ENCODE measurements around the gene TBX3. TPM values are rescaled to one million over a fixed set of nuclear protein-coding genes. Genes with fewer than 3 reads are reported as not detected.

TBX3 gene
- total and polyA plus RNA-seq, 3 experiments from 2014 or later: not detected

- Histone ChIP-seq H3K27me3 (ENCODE audit: insufficient read depth, low read length, poor library complexity, severe bottlenecking) (peaks cover 19% of the 10 kb centered on the region), H3K36me3 (ENCODE audit: insufficient read depth, low read length) (no peaks in the 10 kb centered on the region), H3K4me1 (ENCODE audit: insufficient read depth, low read length) (no peaks in the 10 kb centered on the region), H3K9me3 (ENCODE audit: low read length) (no peaks in the 10 kb centered on the region), H3K4me3 (ENCODE audit: low read length) (no peak overlapping the region), H3K27ac (ENCODE audit: low read depth, low read length) (no peak overlapping the region)
- peaks cover 0 to 19% (median 8%) of the 10 kb centered on the region in 5 donors for H3K9me3 Mint-ChIP-seq
- no peak overlapping the region for H3K27ac Mint-ChIP-seq
- H3K4me3 Mint-ChIP-seq: no peak overlapping the region
- DNase-seq: no peak
- H3K27me3 Mint-ChIP-seq: peaks cover 39 to 69% of the 10 kb centered on the region in 2 donors
- no peaks in the 10 kb centered on the region for H3K4me1 Mint-ChIP-seq
- ChIA-PET POLR2A (no interaction called here), CTCF (no interaction called here)
- peaks cover 0 to 4% (median 1%) of the 10 kb centered on the region in 3 donors for H3K36me3 Mint-ChIP-seq
Observed at GRCh38 chr12:114700392-114701103, 16.6 kb upstream of the TBX3 start.

GRCh38 chr12:114698566-114699163, 14.7 kb upstream of the TBX3 start:
- no peaks in the 10 kb centered on the region for H3K4me1 ChIP-seq (ENCODE audit: insufficient read depth, low read length)
- Mint-ChIP-seq H3K36me3 (peaks cover 0 to 4% (median 1%) of the 10 kb centered on the region in 3 donors), H3K27me3 (peaks cover 46 to 85% of the 10 kb centered on the region in 2 donors), H3K9me3 (peaks cover 0 to 23% (median 8%) of the 10 kb centered on the region in 5 donors), H3K4me3 (no peak overlapping the region), H3K27ac (no peak overlapping the region), H3K4me1 (no peaks in the 10 kb centered on the region)
- peaks cover 30% of the 10 kb centered on the region for H3K27me3 ChIP-seq (ENCODE audit: insufficient read depth, low read length, poor library complexity, severe bottlenecking)
- H3K36me3 ChIP-seq (ENCODE audit: insufficient read depth, low read length): no peaks in the 10 kb centered on the region
- no peak overlapping the region for H3K4me3 ChIP-seq (ENCODE audit: low read length)
- DNase-seq: no peak
- CTCF ChIA-PET: no interaction called here
- POLR2A ChIA-PET: no interaction called here
- no peaks in the 10 kb centered on the region for H3K9me3 ChIP-seq (ENCODE audit: low read length)
- no peak overlapping the region for H3K27ac ChIP-seq (ENCODE audit: low read depth, low read length)

GRCh38 chr12:114697741-114698565, 14.0 kb upstream of the TBX3 start:
- Histone ChIP-seq H3K36me3 (ENCODE audit: insufficient read depth, low read length) (no peaks in the 10 kb centered on the region), H3K27ac (ENCODE audit: low read depth, low read length) (no peak overlapping the region), H3K27me3 (ENCODE audit: insufficient read depth, low read length, poor library complexity, severe bottlenecking) (peaks cover 35% of the 10 kb centered on the region), H3K9me3 (ENCODE audit: low read length) (no peaks in the 10 kb centered on the region), H3K4me1 (ENCODE audit: insufficient read depth, low read length) (no peaks in the 10 kb centered on the region), H3K4me3 (ENCODE audit: low read length) (no peak overlapping the region)
- Mint-ChIP-seq H3K36me3 (peaks cover 0 to 4% (median 1%) of the 10 kb centered on the region in 3 donors), H3K27ac (no peak overlapping the region), H3K4me1 (no peaks in the 10 kb centered on the region), H3K9me3 (peaks cover 0 to 23% (median 8%) of the 10 kb centered on the region in 5 donors), H3K4me3 (no peak overlapping the region), H3K27me3 (peaks cover 46 to 92% of the 10 kb centered on the region in 2 donors)
- DNase-seq: no peak
- POLR2A ChIA-PET: no interaction called here
- CTCF ChIA-PET: no interaction called here

GRCh38 chr12:114697243-114697716, 13.3 kb upstream of the TBX3 start:
- Mint-ChIP-seq H3K36me3 (peaks cover 0 to 4% (median 1%) of the 10 kb centered on the region in 3 donors), H3K4me3 (no peak overlapping the region), H3K27ac (no peak overlapping the region), H3K4me1 (peaks cover 0 to 2% (median 0%) of the 10 kb centered on the region in 3 donors), H3K27me3 (peaks cover 50 to 90% of the 10 kb centered on the region in 2 donors), H3K9me3 (peaks cover 0 to 20% (median 8%) of the 10 kb centered on the region in 5 donors)
- ChIA-PET CTCF (no interaction called here), POLR2A (no interaction called here)
- Histone ChIP-seq H3K27me3 (ENCODE audit: insufficient read depth, low read length, poor library complexity, severe bottlenecking) (peaks cover 35% of the 10 kb centered on the region), H3K9me3 (ENCODE audit: low read length) (no peaks in the 10 kb centered on the region), H3K4me3 (ENCODE audit: low read length) (no peak overlapping the region), H3K36me3 (ENCODE audit: insufficient read depth, low read length) (no peaks in the 10 kb centered on the region), H3K27ac (ENCODE audit: low read depth, low read length) (no peak overlapping the region), H3K4me1 (ENCODE audit: insufficient read depth, low read length) (no peaks in the 10 kb centered on the region)
- no peak for DNase-seq

GRCh38 chr12:114696443-114697242, 12.7 kb upstream of the TBX3 start:
- no peak for DNase-seq
- peaks cover 0 to 4% (median 1%) of the 10 kb centered on the region in 3 donors for H3K36me3 Mint-ChIP-seq
- CTCF ChIA-PET: no interaction called here

GRCh38 chr12:114695305-114695592, 11.3 kb upstream of the TBX3 start:
- CTCF ChIA-PET: no interaction called here
- Mint-ChIP-seq H3K4me3 (no peak overlapping the region), H3K27me3 (peaks cover 57 to 88% of the 10 kb centered on the region in 2 donors), H3K4me1 (peaks cover 0 to 2% (median 0%) of the 10 kb centered on the region in 3 donors), H3K36me3 (peaks cover 0 to 4% (median 1%) of the 10 kb centered on the region in 3 donors), H3K9me3 (peaks cover 0 to 22% (median 7%) of the 10 kb centered on the region in 5 donors), H3K27ac (no peak overlapping the region)
- no peak for DNase-seq
- no peak overlapping the region for H3K27ac ChIP-seq (ENCODE audit: low read depth, low read length)
- H3K4me3 ChIP-seq (ENCODE audit: low read length): no peak overlapping the region
- H3K27me3 ChIP-seq (ENCODE audit: insufficient read depth, low read length, poor library complexity, severe bottlenecking): peaks cover 39% of the 10 kb centered on the region
- POLR2A ChIA-PET: no interaction called here
- H3K9me3 ChIP-seq (ENCODE audit: low read length): no peaks in the 10 kb centered on the region
- H3K36me3 ChIP-seq (ENCODE audit: insufficient read depth, low read length): no peaks in the 10 kb centered on the region
- no peaks in the 10 kb centered on the region for H3K4me1 ChIP-seq (ENCODE audit: insufficient read depth, low read length)

More at GRCh38 chr12:114696443-114697242, 12.7 kb upstream of the TBX3 start:
- H3K9me3 Mint-ChIP-seq: peaks cover 0 to 19% (median 8%) of the 10 kb centered on the region in 5 donors
- H3K27ac Mint-ChIP-seq: no peak overlapping the region
- POLR2A ChIA-PET: no interaction called here
- Histone ChIP-seq H3K4me1 (ENCODE audit: insufficient read depth, low read length) (no peaks in the 10 kb centered on the region), H3K9me3 (ENCODE audit: low read length) (no peaks in the 10 kb centered on the region), H3K36me3 (ENCODE audit: insufficient read depth, low read length) (no peaks in the 10 kb centered on the region), H3K4me3 (ENCODE audit: low read length) (no peak overlapping the region), H3K27ac (ENCODE audit: low read depth, low read length) (no peak overlapping the region), H3K27me3 (ENCODE audit: insufficient read depth, low read length, poor library complexity, severe bottlenecking) (peaks cover 35% of the 10 kb centered on the region)
- peaks cover 0 to 2% (median 0%) of the 10 kb centered on the region in 3 donors for H3K4me1 Mint-ChIP-seq
- H3K27me3 Mint-ChIP-seq: peaks cover 53 to 88% of the 10 kb centered on the region in 2 donors
- H3K4me3 Mint-ChIP-seq: no peak overlapping the region

GRCh38 chr12:114694436-114695304, 10.7 kb upstream of the TBX3 start:
- H3K9me3 ChIP-seq (ENCODE audit: low read length): no peaks in the 10 kb centered on the region
- H3K9me3 Mint-ChIP-seq: peaks cover 0 to 21% (median 5%) of the 10 kb centered on the region in 5 donors
- H3K4me1 ChIP-seq (ENCODE audit: insufficient read depth, low read length): no peaks in the 10 kb centered on the region
- DNase-seq: no peak
- H3K27ac Mint-ChIP-seq: no peak overlapping the region
- H3K4me3 ChIP-seq (ENCODE audit: low read length): no peak overlapping the region
- H3K4me1 Mint-ChIP-seq: peaks cover 0 to 2% (median 0%) of the 10 kb centered on the region in 3 donors
- ChIA-PET POLR2A (no interaction called here), CTCF (no interaction called here)
- H3K4me3 Mint-ChIP-seq: no peak overlapping the region
- no peak overlapping the region for H3K27ac ChIP-seq (ENCODE audit: low read depth, low read length)
- peaks cover 39% of the 10 kb centered on the region for H3K27me3 ChIP-seq (ENCODE audit: insufficient read depth, low read length, poor library complexity, severe bottlenecking)
- peaks cover 0 to 1% (median under 1%) of the 10 kb centered on the region in 3 donors for H3K36me3 Mint-ChIP-seq
- no peaks in the 10 kb centered on the region for H3K36me3 ChIP-seq (ENCODE audit: insufficient read depth, low read length)
- peaks cover 58 to 88% of the 10 kb centered on the region in 2 donors for H3K27me3 Mint-ChIP-seq
